CD1c-positive myeloid dendritic cell (primary cell): ENCODE data around the gene MUC12.

ENCODE experiments used
- DNase-seq: peaks from one replicate; pipeline ENCODE4 v3.0.0-alpha.2; 2016; ENCODE audit errors: extremely low spot score

MUC12 gene

GRCh38 chr7:100952641-100953040, 16.7 kb upstream of the MUC12 start:
- no peak for DNase-seq

GRCh38 chr7:100957832-100958421, 11.4 kb upstream of the MUC12 start:
- no peak for DNase-seq

- no peak for DNase-seq
Measured at GRCh38 chr7:100959894-100960293, 9.5 kb upstream of the MUC12 start.

GRCh38 chr7:100962537-100962936, 6.8 kb upstream of the MUC12 start:
- DNase-seq = no peak

GRCh38 chr7:100963386-100963785, 6.0 kb upstream of the MUC12 start:
- DNase-seq = no peak

GRCh38 chr7:100963874-100964273, 5.5 kb upstream of the MUC12 start:
- DNase-seq = no peak

GRCh38 chr7:100964630-100965029, 4.7 kb upstream of the MUC12 start:
- DNase-seq = no peak

- DNase-seq = no peak
Measured at GRCh38 chr7:100965045-100965722, 4.2 kb upstream of the MUC12 start.

GRCh38 chr7:100965723-100966541, 3.4 kb upstream of the MUC12 start:
- peak; percentile 80 for DNase-seq

GRCh38 chr7:100966542-100967291, 2.6 kb upstream of the MUC12 start:
- DNase-seq = no peak

- DNase-seq = no peak
Measured at GRCh38 chr7:100967292-100967863, 2.0 kb upstream of the MUC12 start.

- no peak for DNase-seq
Measured at GRCh38 chr7:100968031-100968430, 1.3 kb upstream of the MUC12 start.

- no peak for DNase-seq
Measured at GRCh38 chr7:100968650-100969049, 715 bp upstream of the MUC12 start.

GRCh38 chr7:100971111-100972001, 2.0 kb downstream of the MUC12 start:
- no peak for DNase-seq

GRCh38 chr7:100972002-100972347, 2.6 kb downstream of the MUC12 start:
- no peak for DNase-seq

GRCh38 chr7:100974021-100974420, 4.7 kb downstream of the MUC12 start:
- DNase-seq = no peak

GRCh38 chr7:100975371-100975821, 6.0 kb downstream of the MUC12 start:
- no peak for DNase-seq

GRCh38 chr7:100978300-100978699, 8.9 kb downstream of the MUC12 start:
- no peak for DNase-seq

GRCh38 chr7:100983451-100984187, 14.3 kb downstream of the MUC12 start:
- DNase-seq = no peak
